ENCODE results near the gene CEP70.
"Not testable (repeated sequence)": the region's sequence is repeated elsewhere in the genome, so short reads cannot be mapped to it uniquely, and the experiment has no call there.

Gene CEP70

GRCh38 chr3:138509586-138509985, 84.5 kb downstream of the CEP70 start:
- Histone ChIP-seq H3K4me3 (replicated peaks; ENCODE audit: low read depth, low read length) (no peak overlapping the region), H3K36me3 (ENCODE audit: control insufficient read depth, insufficient read depth, low read length) (no peaks in the 10 kb centered on the region), H3K27me3 (replicated peaks; ENCODE audit: control insufficient read depth, insufficient read depth, low read length) (no peaks in the 10 kb centered on the region)
- DNase-seq (ENCODE audit: extremely low read depth, insufficient read length): no peak
- TF ChIP-seq CTCF (IDR thresholded peaks at IDR 0.05; ENCODE audit: insufficient read depth, low read length, poor library complexity, severe bottlenecking): no peak

- Histone ChIP-seq H3K4me3 (replicated peaks; ENCODE audit: low read depth, low read length) (no peak overlapping the region), H3K36me3 (ENCODE audit: control insufficient read depth, insufficient read depth, low read length) (no peaks in the 10 kb centered on the region), H3K27me3 (replicated peaks; ENCODE audit: control insufficient read depth, insufficient read depth, low read length) (no peaks in the 10 kb centered on the region)
- DNase-seq (ENCODE audit: extremely low read depth, insufficient read length): no peak
- TF ChIP-seq CTCF (IDR thresholded peaks at IDR 0.05; ENCODE audit: insufficient read depth, low read length, poor library complexity, severe bottlenecking): no peak
Observed at GRCh38 chr3:138507524-138507923, 86.5 kb downstream of the CEP70 start.

- Histone ChIP-seq H3K36me3 (ENCODE audit: control insufficient read depth, insufficient read depth, low read length) (no peaks in the 10 kb centered on the region), H3K27me3 (replicated peaks; ENCODE audit: control insufficient read depth, insufficient read depth, low read length) (no peaks in the 10 kb centered on the region), H3K4me3 (replicated peaks; ENCODE audit: low read depth, low read length) (no peak overlapping the region)
- TF ChIP-seq CTCF (IDR thresholded peaks at IDR 0.05; ENCODE audit: insufficient read depth, low read length, poor library complexity, severe bottlenecking): no peak
- no peak for DNase-seq (ENCODE audit: extremely low read depth, insufficient read length)
Observed at GRCh38 chr3:138498991-138499390, 95.1 kb downstream of the CEP70 start.

GRCh38 chr3:138497851-138498250, 96.2 kb downstream of the CEP70 start:
- no peak for TF ChIP-seq CTCF (IDR thresholded peaks at IDR 0.05; ENCODE audit: insufficient read depth, low read length, poor library complexity, severe bottlenecking)
- no peaks in the 10 kb centered on the region for H3K27me3 ChIP-seq (replicated peaks; ENCODE audit: control insufficient read depth, insufficient read depth, low read length)

DNA sequence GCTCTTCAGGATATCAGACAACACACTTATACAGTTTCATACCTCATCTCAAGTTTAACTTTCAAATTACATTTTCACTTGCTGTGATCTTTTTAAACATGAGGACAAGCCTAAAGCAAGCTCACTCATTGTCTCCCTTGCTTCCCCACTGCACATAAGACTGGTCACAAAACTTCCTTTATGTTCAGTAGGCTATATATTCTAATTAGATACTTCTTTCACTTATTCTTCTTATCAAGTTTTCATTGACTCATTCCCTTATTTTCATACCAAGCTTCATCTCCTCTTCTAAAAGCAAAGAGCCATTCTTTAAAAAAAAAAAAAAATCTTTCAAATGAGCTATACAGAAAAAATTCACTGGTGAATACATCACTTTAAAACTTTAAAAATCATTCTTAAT, 97.0 kb downstream of the CEP70 start:
- Histone ChIP-seq H3K27me3 (replicated peaks; ENCODE audit: control insufficient read depth, insufficient read depth, low read length) (no peaks in the 10 kb centered on the region), H3K36me3 (ENCODE audit: control insufficient read depth, insufficient read depth, low read length) (no peaks in the 10 kb centered on the region)
- TF ChIP-seq CTCF (IDR thresholded peaks at IDR 0.05; ENCODE audit: insufficient read depth, low read length, poor library complexity, severe bottlenecking): no peak

More at GRCh38 chr3:138497851-138498250, 96.2 kb downstream of the CEP70 start:
- Histone ChIP-seq H3K4me3 (replicated peaks; ENCODE audit: low read depth, low read length) (no peak overlapping the region), H3K36me3 (ENCODE audit: control insufficient read depth, insufficient read depth, low read length) (no peaks in the 10 kb centered on the region)
- no peak for DNase-seq (ENCODE audit: extremely low read depth, insufficient read length)

GRCh38 chr3:138496436-138496835, 97.6 kb downstream of the CEP70 start:
- no peak for DNase-seq (ENCODE audit: extremely low read depth, insufficient read length)
- Histone ChIP-seq H3K27me3 (replicated peaks; ENCODE audit: control insufficient read depth, insufficient read depth, low read length) (no peaks in the 10 kb centered on the region), H3K36me3 (ENCODE audit: control insufficient read depth, insufficient read depth, low read length) (no peaks in the 10 kb centered on the region), H3K4me3 (replicated peaks; ENCODE audit: low read depth, low read length) (no peak overlapping the region)
- no peak for TF ChIP-seq CTCF (IDR thresholded peaks at IDR 0.05; ENCODE audit: insufficient read depth, low read length, poor library complexity, severe bottlenecking)

More for the DNA sequence above, 97.0 kb downstream of the CEP70 start:
- DNase-seq (ENCODE audit: extremely low read depth, insufficient read length): no peak
- H3K4me3 ChIP-seq (replicated peaks; ENCODE audit: low read depth, low read length): no peak overlapping the region

DNA sequence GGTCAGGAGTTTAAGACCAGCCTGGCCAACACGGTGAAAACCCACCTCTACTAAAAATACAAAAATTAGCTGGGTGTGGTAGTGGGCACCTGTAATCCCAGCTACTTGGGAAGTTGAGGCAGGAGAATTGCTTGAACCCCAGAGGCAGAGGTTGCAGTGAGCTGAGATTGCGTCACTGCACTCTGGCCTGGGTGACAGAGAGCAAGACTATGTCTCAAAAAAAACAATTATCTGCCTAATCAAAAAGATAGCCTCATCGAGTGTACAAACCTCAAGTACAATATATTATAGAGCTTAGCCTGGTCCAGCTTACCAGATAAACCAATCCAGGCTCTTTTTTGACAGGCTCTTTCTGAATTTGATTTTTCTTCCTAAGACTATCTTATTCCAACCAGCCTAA, 98.4 kb downstream of the CEP70 start:
- not testable (repeated sequence) for H3K36me3 ChIP-seq (ENCODE audit: control insufficient read depth, insufficient read depth, low read length); H3K4me3 ChIP-seq (replicated peaks; ENCODE audit: low read depth, low read length); DNase-seq (ENCODE audit: extremely low read depth, insufficient read length); H3K27me3 ChIP-seq (replicated peaks; ENCODE audit: control insufficient read depth, insufficient read depth, low read length)
